ENCODE data around the gene LBX1. TPM values are rescaled to one million over a fixed set of nuclear protein-coding genes. Genes with fewer than 3 reads are reported as not detected.

The LBX1 gene
- total and polyA plus RNA-seq, 7 donors = 1.8 to 12.3 (median 7.4) TPM

- Histone ChIP-seq H3K4me3 (no peak overlapping the region), H3K9me3 (no peaks in the 10 kb centered on the region), H3K4me1 (no peaks in the 10 kb centered on the region), H3K36me3 (ENCODE audit: insufficient read depth in 1 of 2, low read depth in 1 of 2) (no peaks in the 10 kb centered on the region), H3K27me3 (ENCODE audit: insufficient read depth in 3 of 3, low read length in 2 of 3) (peaks cover 0 to 2% (median 0%) of the 10 kb centered on the region in 3 donors), H3K27ac (no peak overlapping the region)
- 73 to 80% (median 73%) methylated on average over 5 of the region's 5 CpGs for WGBS, 3 donors
- DNase-seq (no peak), ATAC-seq (no peak)
- intact Hi-C loops (cut with DNase I) = no loop called here
- TF ChIP-seq CTCF (IDR thresholded peaks at IDR 0.05) = no peak
Observed at GRCh38 chr10:101195921-101196320, 33.3 kb downstream of the LBX1 start.

GRCh38 chr10:101189461-101190401 lies 39.5 kb downstream of the LBX1 start:
- H3K4me3 ChIP-seq = no peak overlapping the region
- WGBS, 3 donors = 43 to 46% (median 44%) methylated on average over 12 of the region's 12 CpGs
- ATAC-seq (no peak), DNase-seq (no peak)
- H3K27ac ChIP-seq = no peak overlapping the region
- intact Hi-C loops (cut with DNase I) = no loop called here
- H3K27me3 ChIP-seq (ENCODE audit: insufficient read depth in 3 of 3, low read length in 2 of 3) = no peaks in the 10 kb centered on the region
- no peak for TF ChIP-seq CTCF (IDR thresholded peaks at IDR 0.05)
- H3K4me1 ChIP-seq = no peaks in the 10 kb centered on the region
- H3K36me3 ChIP-seq (ENCODE audit: insufficient read depth in 1 of 2, low read depth in 1 of 2) = no peaks in the 10 kb centered on the region
- no peaks in the 10 kb centered on the region for H3K9me3 ChIP-seq

- Histone ChIP-seq H3K27ac (no peak overlapping the region), H3K36me3 (ENCODE audit: insufficient read depth in 1 of 2, low read depth in 1 of 2) (no peaks in the 10 kb centered on the region), H3K4me1 (no peaks in the 10 kb centered on the region), H3K4me3 (no peak overlapping the region), H3K27me3 (ENCODE audit: insufficient read depth in 3 of 3, low read length in 2 of 3) (no peaks in the 10 kb centered on the region), H3K9me3 (no peaks in the 10 kb centered on the region)
- intact Hi-C loops (cut with DNase I) = no loop called here
- no peak for TF ChIP-seq CTCF (IDR thresholded peaks at IDR 0.05)
- WGBS, 3 donors = 81 to 87% (median 83%) methylated on average over 4 of the region's 4 CpGs
- DNase-seq (no peak), ATAC-seq (no peak)
Observed at GRCh38 chr10:101188942-101189341, 40.3 kb downstream of the LBX1 start.

- DNase-seq (no peak), ATAC-seq (no peak)
- no peaks in the 10 kb centered on the region for H3K36me3 ChIP-seq (ENCODE audit: insufficient read depth in 1 of 2, low read depth in 1 of 2)
- 72 to 82% (median 74%) methylated on average over 6 of the region's 6 CpGs for whole genome bisulfite sequencing, 3 donors
- TF ChIP-seq CTCF (IDR thresholded peaks at IDR 0.05) = no peak
- no peaks in the 10 kb centered on the region for H3K9me3 ChIP-seq
- H3K27me3 ChIP-seq (ENCODE audit: insufficient read depth in 3 of 3, low read length in 2 of 3) = peaks cover 0 to 9% (median 0%) of the 10 kb centered on the region in 3 donors
- intact Hi-C loops (cut with DNase I) = no loop called here
- no peak overlapping the region for H3K27ac ChIP-seq
- H3K4me3 ChIP-seq = no peak overlapping the region
- no peaks in the 10 kb centered on the region for H3K4me1 ChIP-seq
Observed at GRCh38 chr10:101183458-101184183, 45.6 kb downstream of the LBX1 start.

Measured in psoas muscle (tissue), 8 donors.